ENCODE data around the gene LUZP1. TPM values are rescaled to one million over a fixed set of nuclear protein-coding genes. Genes with fewer than 3 reads are reported as not detected.
A peak's percentile ranks its signal among the peaks of the same experiment; 100 is the strongest.

The LUZP1 gene
- total and polyA plus RNA-seq, 9 donors: 6.8 to 30.7 (median 23.2) TPM

DNA sequence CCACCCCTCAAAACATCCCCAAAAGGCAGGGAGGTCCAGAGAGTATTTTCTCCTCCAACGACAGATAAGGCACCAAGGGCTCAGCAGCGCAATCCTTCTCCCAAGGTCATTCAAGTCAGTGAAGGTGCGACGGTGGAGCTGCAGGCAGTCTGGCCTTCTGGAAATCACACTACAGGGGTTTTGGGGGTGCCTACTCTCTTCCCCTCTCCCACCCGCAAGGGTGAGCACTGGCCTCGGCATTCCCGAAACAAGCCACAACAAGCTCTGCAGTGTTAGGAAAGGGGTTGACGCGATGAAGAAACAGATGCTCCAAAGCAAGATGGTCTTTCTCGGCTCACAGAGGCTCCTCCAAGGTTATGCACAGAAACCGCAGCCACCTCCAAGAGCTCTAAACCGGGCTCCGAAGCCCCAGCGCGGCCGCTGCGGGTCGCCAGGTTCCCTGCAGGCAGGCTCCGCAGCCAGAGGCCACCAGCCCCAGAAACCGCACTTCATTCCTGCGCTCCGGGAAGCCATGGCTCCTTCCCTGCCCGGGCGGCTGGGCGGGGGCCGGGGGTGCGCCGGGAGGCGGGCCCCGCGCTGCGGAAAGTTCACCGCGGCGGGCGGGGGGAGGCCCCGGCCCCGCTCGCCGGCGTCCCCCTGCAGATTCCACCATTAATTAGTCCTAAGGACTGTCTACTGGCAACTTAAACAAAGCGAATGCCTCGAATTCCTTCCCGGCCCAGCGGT, 1.1 kb downstream of the LUZP1 start:
- Histone ChIP-seq H3K27ac (peak overlapping the region; percentile 85 to 87), H3K4me3 (peak overlapping the region; percentile 78), H3K9me3 (no peaks in the 10 kb centered on the region), H3K36me3 (no peaks in the 10 kb centered on the region), H3K27me3 (no peaks in the 10 kb centered on the region), H3K4me1 (ENCODE audit: insufficient read depth) (peaks cover 8% of the 10 kb centered on the region)
- DNase-seq: peak; percentile 31 to 68 (median 53)
- no peak for TF ChIP-seq POLR2A (IDR thresholded peaks at IDR 0.05)
- TF ChIP-seq, protein P1, sequence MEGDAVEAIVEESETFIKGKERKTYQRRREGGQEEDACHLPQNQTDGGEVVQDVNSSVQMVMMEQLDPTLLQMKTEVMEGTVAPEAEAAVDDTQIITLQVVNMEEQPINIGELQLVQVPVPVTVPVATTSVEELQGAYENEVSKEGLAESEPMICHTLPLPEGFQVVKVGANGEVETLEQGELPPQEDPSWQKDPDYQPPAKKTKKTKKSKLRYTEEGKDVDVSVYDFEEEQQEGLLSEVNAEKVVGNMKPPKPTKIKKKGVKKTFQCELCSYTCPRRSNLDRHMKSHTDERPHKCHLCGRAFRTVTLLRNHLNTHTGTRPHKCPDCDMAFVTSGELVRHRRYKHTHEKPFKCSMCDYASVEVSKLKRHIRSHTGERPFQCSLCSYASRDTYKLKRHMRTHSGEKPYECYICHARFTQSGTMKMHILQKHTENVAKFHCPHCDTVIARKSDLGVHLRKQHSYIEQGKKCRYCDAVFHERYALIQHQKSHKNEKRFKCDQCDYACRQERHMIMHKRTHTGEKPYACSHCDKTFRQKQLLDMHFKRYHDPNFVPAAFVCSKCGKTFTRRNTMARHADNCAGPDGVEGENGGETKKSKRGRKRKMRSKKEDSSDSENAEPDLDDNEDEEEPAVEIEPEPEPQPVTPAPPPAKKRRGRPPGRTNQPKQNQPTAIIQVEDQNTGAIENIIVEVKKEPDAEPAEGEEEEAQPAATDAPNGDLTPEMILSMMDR (IDR thresholded peaks at IDR 0.05): no peak
- TF ChIP-seq EP300 (IDR thresholded peaks at IDR 0.05): no peak
- 0 to 1% (median 0%) methylated on average over 33 to 45 of the region's 45 CpGs for WGBS, 3 donors
- intact Hi-C loops (cut with DNase I): loop anchor here in 1 of 4 donors (5.0 kb wide), 1 partner anchor 45 kb away; no protein-coding TSS in a partner anchor

DNA sequence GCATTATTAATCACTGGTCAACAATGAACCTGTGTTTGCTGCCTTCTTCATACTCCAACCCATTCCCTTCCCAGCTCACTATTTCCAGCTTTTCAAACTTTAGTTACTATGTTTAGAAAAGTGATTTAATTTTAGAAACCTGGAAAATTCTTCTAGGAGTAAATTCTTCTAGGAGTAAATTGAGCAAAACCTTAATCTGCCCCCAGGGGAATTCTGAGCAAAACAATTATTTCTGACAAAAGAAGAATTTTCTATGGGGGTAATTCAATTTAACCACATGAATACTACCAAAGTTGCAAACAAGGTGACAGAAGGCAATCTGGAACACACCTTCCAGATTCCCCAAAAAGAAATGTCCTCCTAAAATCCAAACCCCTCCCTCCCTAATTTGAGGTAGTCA, 1.8 kb downstream of the LUZP1 start:
- no peaks in the 10 kb centered on the region for H3K9me3 ChIP-seq
- DNase-seq: no peak
- H3K36me3 ChIP-seq: no peaks in the 10 kb centered on the region
- peak overlapping the region in 1 of 2 donors; percentile 85 for H3K27ac ChIP-seq
- H3K4me3 ChIP-seq: peak overlapping the region; percentile 78
- H3K27me3 ChIP-seq: no peaks in the 10 kb centered on the region
- peaks cover 8% of the 10 kb centered on the region for H3K4me1 ChIP-seq (ENCODE audit: insufficient read depth)
- intact Hi-C loops (cut with DNase I): loop anchor here in 1 of 4 donors (5.0 kb wide), 1 partner anchor 45 kb away; no protein-coding TSS in a partner anchor
- TF ChIP-seq POLR2A (IDR thresholded peaks at IDR 0.05) (no peak), EP300 (IDR thresholded peaks at IDR 0.05) (no peak)
- TF ChIP-seq, protein P1 (IDR thresholded peaks at IDR 0.05): no peak

GRCh38 chr1:23163395-23163794, 5.3 kb downstream of the LUZP1 start:
- Histone ChIP-seq H3K36me3 (no peaks in the 10 kb centered on the region), H3K9me3 (no peaks in the 10 kb centered on the region), H3K4me3 (no peak overlapping the region), H3K4me1 (ENCODE audit: insufficient read depth) (peaks cover 2% of the 10 kb centered on the region), H3K27me3 (no peaks in the 10 kb centered on the region), H3K27ac (no peak overlapping the region)
- intact Hi-C loops (cut with DNase I): no loop called here
- WGBS, 3 donors: 61 to 71% (median 61%) methylated on average over 3 of the region's 3 CpGs
- TF ChIP-seq EP300 (IDR thresholded peaks at IDR 0.05) (no peak), POLR2A (IDR thresholded peaks at IDR 0.05) (no peak)
- TF ChIP-seq, protein P1 (IDR thresholded peaks at IDR 0.05): no peak
- no peak for DNase-seq

- Histone ChIP-seq H3K9me3 (no peaks in the 10 kb centered on the region), H3K27me3 (no peaks in the 10 kb centered on the region), H3K36me3 (no peaks in the 10 kb centered on the region), H3K27ac (no peak overlapping the region), H3K4me1 (ENCODE audit: insufficient read depth) (peaks cover 2% of the 10 kb centered on the region), H3K4me3 (no peak overlapping the region)
- intact Hi-C loops (cut with DNase I): no loop called here
- TF ChIP-seq, protein P1 (IDR thresholded peaks at IDR 0.05): no peak
- TF ChIP-seq POLR2A (IDR thresholded peaks at IDR 0.05) (no peak), EP300 (IDR thresholded peaks at IDR 0.05) (no peak)
- 55 to 79% (median 72%) methylated on average over 5 of the region's 5 CpGs for WGBS, 3 donors
- DNase-seq: no peak
Measured at GRCh38 chr1:23159963-23160877, 8.4 kb downstream of the LUZP1 start.

Measured in ovary (tissue), 9 donors.